ENCODE results near the gene HEXD. TPM values are rescaled to one million over a fixed set of nuclear protein-coding genes. Genes with fewer than 3 reads are reported as not detected.

The HEXD gene
- total RNA-seq, 2 experiments from 2014 or later: 65.5 to 70.2 TPM

Other genes starting within 250 kb of the HEXD start
- gene CCDC57, start 205.5 kb upstream of the HEXD start, total RNA-seq: 10 to 100 TPM; 60.5 to 69.7 TPM
- 100 to 1,000 TPM; 104 to 140 TPM for gene SLC16A3, start 189.3 kb upstream of the HEXD start, total RNA-seq
- gene CSNK1D, start 144.6 kb upstream of the HEXD start, total RNA-seq: 100 to 1,000 TPM; 115 to 142 TPM
- gene CD7, start 100.7 kb upstream of the HEXD start, total RNA-seq: 100 to 1,000 TPM; 285 to 292 TPM
- 10 to 100 TPM; 16.4 TPM for gene SECTM1, start 84.6 kb upstream of the HEXD start, total RNA-seq
- gene TEX19, start 59.1 kb upstream of the HEXD start, total RNA-seq: under 1 TPM in 1 of 2 experiments, not detected in 1; 0.10 TPM
- gene UTS2R, start 46.6 kb upstream of the HEXD start, total RNA-seq: not detected
- gene OGFOD3, start 239 bp downstream of the HEXD start, total RNA-seq: 10 to 100 TPM; 23.8 to 28.0 TPM
- gene CYBC1, start 32.4 kb downstream of the HEXD start, total RNA-seq: 100 to 1,000 TPM; 300 to 324 TPM
- gene NARF, start 40.4 kb downstream of the HEXD start, total RNA-seq: 100 to 1,000 TPM; 105 to 117 TPM
- gene FOXK2, start 101.4 kb downstream of the HEXD start, total RNA-seq: 10 to 100 TPM; 59.6 to 63.2 TPM
- gene WDR45B, start 230.1 kb downstream of the HEXD start, total RNA-seq: 10 to 100 TPM; 33.5 to 36.4 TPM